HG03558 (cell line): ENCODE results near the gene ATP11A.

Source experiments
- ATAC-seq: cut with Tn5 transposase; IDR thresholded peaks from one replicate; pipeline ENCODE4 v1.9.1; 2021; ENCODE audit warnings: moderate number of reproducible peaks; ENCODE audit not compliant: unreplicated experiment; ENCODE audit errors: extremely low read depth

The ATP11A gene

DNA sequence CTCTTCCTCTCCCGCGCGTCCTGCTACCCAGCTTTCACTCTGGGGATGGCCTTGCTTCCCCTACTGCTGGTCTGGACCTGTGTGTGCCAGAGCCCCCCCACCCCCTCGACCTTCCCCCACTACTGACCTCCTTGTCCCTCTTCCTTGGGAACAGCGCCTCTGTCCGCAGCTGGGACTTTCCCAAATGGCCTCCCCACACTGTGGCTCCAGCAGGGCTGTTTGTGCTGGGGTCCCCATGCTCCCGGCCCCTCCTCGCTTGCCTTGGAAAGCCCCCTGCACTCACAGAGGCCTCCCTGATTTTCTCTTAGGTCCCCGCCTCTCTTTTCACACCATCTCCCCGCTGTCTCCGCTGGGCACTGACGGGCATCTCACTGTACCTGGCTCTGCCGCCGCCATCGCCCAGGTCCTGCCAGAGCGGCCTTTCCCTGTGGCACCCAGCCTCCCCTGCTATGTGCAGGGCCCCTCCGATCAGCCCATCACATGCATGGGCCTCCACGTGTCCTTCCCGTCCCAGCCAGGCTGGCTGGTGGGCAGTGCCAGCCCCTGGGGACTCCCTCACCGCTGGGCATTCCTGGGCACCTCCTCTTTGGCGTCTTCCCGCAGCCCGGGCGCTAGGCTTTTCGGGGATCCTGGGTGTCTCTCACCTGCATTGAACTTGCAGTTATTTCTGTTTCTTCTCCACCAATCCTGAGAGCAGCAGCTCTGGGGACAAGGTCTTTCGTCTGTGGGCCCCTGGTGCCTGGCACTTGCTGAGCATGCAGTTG is 118.7 kb downstream of the ATP11A start:
- no peak for ATAC-seq

GRCh38 chr13:112809332-112810315 is 119.8 kb downstream of the ATP11A start:
- ATAC-seq: no peak

DNA sequence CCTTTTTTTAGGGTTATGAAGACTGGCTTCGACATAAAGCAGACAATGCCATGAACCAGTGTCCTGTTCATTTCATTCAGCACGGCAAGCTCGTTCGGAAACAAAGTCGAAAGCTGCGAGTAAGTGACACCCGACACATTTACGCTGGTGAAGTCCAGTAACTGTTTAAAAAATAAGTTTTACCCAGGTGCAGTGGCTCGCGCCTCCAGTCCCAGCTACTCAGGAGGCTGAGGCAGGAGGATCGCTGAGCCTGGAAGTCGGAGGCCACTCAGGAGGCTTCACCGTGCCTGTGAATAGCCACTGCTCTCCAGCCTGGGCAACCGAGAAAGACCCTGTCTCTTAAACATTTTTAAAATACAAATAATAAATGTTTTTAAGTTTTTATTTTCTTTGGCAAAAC is 120.8 kb downstream of the ATP11A start:
- ATAC-seq: no peak

DNA sequence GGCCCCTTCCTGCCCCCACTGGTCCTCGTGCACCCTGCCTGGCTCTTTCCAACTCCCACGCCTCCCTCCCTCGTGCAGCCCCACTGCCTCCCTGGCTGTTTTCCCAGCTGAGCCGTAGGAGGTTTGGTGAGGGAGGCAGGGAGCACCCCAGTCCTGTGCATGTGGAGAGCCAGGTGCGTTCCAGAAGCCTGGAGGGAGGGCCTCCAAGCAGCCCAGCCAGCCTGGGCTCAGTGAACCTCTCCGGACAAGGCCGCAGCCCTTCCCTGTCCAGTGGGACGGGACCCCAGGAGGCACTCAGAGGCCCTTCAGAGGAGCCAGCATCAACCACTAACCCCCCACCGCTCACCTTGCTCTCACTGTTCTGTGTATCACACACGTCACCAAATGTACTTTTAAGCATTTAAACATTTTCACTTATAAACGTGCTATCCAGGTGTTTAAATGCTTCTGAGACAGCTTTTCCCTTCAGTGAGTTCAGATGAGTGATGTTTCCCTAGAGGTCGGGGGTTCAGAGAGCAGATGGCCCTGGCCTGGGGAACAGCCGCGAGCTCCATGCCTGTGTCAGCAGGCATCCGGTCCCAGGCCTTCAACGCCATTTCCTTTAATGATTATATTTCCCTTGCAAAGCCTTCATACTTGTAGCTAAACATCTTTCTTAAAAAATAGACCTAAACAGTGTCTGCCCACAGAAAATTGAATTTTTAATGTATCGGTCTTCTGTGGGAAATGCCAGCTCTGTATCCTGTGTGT is 122.6 kb downstream of the ATP11A start:
- no peak for ATAC-seq

- no peak for ATAC-seq
Observed at GRCh38 chr13:112813552-112813951, 123.7 kb downstream of the ATP11A start.

DNA sequence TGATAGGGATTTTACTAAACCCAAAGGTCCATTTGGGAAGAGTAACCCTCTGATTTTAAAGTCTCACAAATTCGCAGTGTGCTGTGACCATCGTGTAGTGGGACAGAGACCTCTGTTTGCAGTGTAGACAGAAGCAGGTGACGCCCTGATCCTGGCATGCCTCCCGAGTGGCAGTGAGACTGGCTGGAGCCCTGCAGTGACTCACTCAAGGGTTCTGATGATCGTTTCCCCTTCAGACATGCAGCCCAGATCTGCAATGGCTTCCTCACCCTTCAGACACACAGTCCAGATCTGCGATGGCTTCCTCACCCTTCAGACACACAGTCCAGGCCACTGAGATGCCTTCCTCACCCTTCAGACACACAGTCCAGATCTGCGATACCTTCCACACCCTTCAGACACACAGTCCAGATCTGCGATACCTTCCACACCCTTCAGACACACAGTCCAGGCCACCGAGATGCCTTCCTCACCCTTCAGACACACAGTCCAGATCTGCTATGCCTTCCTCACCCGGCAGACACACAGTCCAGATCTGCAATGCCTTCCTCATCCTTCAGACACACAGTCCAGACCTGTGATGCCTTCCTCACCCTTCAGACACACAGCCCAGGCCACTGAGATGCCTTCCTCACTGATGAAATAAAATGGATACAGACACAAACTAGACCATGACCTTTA is 125.2 kb downstream of the ATP11A start:
- ATAC-seq: no peak

DNA sequence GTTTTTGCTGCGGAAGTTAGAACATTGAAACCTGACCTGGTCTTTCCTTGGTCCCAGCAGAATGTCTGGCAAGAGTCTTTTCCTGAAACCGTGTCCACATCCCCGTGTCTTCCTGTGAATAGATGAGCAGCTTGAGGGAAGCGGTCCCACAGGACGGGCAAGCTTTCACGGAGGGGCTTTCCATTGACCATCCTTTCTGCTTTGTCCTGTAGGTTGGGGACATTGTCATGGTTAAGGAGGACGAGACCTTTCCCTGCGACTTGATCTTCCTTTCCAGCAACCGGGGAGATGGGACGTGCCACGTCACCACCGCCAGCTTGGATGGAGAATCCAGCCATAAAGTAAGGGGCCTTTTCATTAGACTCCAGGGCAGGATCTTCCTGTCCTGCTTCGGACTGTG is 126.0 kb downstream of the ATP11A start:
- no peak for ATAC-seq

GRCh38 chr13:112818040-112818697 is 128.3 kb downstream of the ATP11A start:
- ATAC-seq: no peak

DNA sequence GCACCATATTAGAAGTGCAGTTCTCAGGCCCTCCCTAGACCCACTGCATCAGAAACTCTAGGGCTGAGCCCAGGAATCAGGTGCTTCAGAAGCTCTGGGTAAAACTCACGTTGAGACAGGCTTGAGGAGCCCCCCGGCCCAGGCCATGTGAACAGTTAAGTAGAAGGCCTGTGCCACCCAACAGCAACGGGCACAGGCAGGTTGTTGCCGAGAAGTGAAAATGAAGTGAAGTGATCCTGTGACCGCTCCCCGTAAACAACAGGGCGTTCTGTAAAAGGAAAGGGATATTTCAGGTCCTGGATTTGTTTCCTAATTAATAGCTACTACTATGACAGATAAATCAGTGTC is 128.8 kb downstream of the ATP11A start:
- ATAC-seq: no peak

DNA sequence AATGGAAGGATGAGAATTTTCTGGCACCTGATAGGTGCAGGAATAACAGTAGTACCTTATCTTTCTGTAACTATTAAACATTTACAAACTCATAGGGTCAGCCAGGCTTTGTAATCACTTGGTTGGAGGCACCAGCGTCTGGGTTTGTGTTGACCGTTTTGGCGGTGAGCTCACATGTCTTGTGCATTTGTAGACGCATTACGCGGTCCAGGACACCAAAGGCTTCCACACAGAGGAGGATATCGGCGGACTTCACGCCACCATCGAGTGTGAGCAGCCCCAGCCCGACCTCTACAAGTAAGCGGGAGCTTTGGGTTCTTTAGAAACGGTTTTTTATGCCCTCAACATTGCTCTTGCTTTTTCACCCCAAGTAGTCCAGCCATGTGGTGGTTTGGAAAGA is 129.3 kb downstream of the ATP11A start:
- no peak for ATAC-seq

- no peak for ATAC-seq
Observed at GRCh38 chr13:112819816-112820215, 130.0 kb downstream of the ATP11A start.

DNA sequence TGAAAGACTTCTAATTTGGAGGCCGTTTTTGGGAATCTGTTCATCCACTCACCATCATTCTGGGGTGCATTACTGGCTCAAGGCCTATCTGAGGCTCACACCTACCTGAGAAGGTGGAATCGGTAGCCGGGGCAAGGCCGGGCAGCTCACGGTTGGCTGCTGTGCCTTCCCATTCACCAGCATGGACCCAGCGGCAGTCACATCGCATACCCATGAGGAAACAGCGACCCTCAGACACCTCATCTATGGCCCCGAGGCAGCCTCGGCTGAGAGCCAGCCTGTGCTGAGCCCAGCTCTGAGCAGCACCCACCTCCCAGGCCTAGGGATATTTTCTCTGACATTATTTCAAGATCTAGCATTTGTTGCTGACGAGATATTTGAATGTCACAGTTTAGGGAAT is 130.5 kb downstream of the ATP11A start:
- ATAC-seq: no peak

GRCh38 chr13:112821340-112822055 is 131.7 kb downstream of the ATP11A start:
- no peak for ATAC-seq

GRCh38 chr13:112822851-112823250 is 133.0 kb downstream of the ATP11A start:
- ATAC-seq: no peak

DNA sequence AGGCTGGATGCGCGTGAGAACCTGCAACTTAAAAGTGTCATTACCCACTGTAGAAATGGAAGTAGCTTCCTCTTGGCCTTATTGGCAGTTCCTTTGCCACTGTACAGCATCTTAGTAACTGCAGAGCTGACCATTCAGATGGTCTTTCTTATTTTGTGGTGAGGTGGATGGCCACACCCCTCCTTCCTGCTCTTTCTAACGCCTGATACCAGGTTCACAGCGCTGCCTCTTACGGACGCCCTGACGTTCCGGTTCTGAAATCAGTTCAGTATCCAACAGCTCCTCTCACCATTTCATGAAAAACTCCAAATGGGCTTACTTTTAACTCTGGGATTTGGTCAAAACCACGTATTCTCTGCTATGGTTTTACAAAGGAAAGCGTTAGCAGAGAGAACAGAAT is 134.6 kb downstream of the ATP11A start:
- no peak for ATAC-seq

- ATAC-seq: no peak
Observed at GRCh38 chr13:112825071-112825470, 135.2 kb downstream of the ATP11A start.

- ATAC-seq: no peak
Observed at GRCh38 chr13:112825875-112826274, 136.0 kb downstream of the ATP11A start.

- no peak for ATAC-seq
Observed at GRCh38 chr13:112826565-112826964, 136.7 kb downstream of the ATP11A start.

DNA sequence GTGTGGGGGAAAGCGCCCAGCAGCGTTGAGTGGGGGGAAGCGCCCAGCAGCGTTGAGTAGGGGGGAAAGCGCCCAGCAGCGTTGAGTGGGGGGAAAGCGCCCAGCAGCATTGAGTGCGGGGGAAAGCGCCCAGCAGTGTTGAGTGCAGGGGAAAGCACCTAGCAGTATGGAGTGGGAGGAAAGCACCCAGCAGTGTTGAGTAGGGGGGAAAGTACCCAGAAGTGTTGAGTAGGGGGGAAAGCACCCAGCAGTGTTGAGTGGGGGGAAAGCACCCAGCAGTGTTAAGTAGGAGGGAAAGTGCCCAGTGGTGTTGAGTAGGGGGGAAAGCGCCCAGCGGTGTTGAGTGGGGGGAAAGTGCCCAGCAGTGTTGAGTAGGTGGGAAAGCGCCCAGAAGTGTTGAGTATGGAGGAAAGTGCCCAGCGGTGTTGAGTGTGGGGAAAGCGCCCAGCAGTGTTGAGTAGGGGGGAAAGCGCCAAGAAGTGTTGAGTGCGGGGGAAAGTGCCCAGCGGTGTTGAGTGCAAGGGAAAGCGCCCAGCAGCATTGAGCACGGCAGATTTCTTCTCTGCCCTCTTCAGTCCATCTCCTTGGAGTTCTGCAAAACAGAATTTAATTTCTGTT is 138.4 kb downstream of the ATP11A start:
- ATAC-seq: no peak
